ENCODE data around the gene MYG1. TPM values are rescaled to one million over a fixed set of nuclear protein-coding genes. Genes with fewer than 3 reads are reported as not detected.

The MYG1 gene
- total and polyA plus RNA-seq, 2 of the 13 experiments (the other 11 are each of a cell fraction or from before 2014, with no cell fraction given) = 38.6 to 58.0 TPM

GRCh38 chr12:53251477-53252348, 47.8 kb upstream of the MYG1 start (continued):
- TF ChIP-seq BCLAF1 (IDR thresholded peaks at IDR 0.05) (no peak), ZBTB2 (CRISPR knock-in tag; IDR thresholded peaks at IDR 0.05; ENCODE audit: low read depth) (peak; percentile 90), ZNF251 (CRISPR knock-in tag; IDR thresholded peaks at IDR 0.05) (no peak), ZNF280D (CRISPR knock-in tag; IDR thresholded peaks at IDR 0.05) (no peak), POLR2A (IDR thresholded peaks at IDR 0.05; ENCODE audit: insufficient read depth in 1 of 2, low read depth in 2 of 2, low read length in 2 of 2) (peak; percentile 70 to 75), ZBTB26 (CRISPR knock-in tag; IDR thresholded peaks at IDR 0.05; ENCODE audit: borderline replicate concordance) (no peak), ZNF205 (CRISPR knock-in tag; IDR thresholded peaks at IDR 0.05) (no peak; the same call in 1 of the 2 replicates), HDAC1 (CRISPR knock-in tag; IDR thresholded peaks at IDR 0.05) (peak; percentile 84), FOXC1 (CRISPR knock-in tag; IDR thresholded peaks at IDR 0.05; ENCODE audit: borderline replicate concordance) (no peak; the same call in 1 of the 2 replicates), ZNF704 (CRISPR knock-in tag; IDR thresholded peaks at IDR 0.05; ENCODE audit: borderline replicate concordance) (no peak), REST (IDR thresholded peaks at IDR 0.05; ENCODE audit: borderline replicate concordance in 1 of 2, low read depth in 1 of 2, low read length in 2 of 2) (no peak), WIZ (CRISPR knock-in tag; IDR thresholded peaks at IDR 0.05) (no peak), BRCA1 (CRISPR knock-in tag; IDR thresholded peaks at IDR 0.05) (peak; percentile 83; the same call in 1 of the 2 replicates)

All from HepG2 (cell line).